Uterus (tissue), 2 donors: ENCODE measurements around the gene PIP5K1C.

Experiments
- POLR2A ChIP-seq, 2 donors: fragments of 450-650 bp; IDR thresholded peaks; one replicate each; pipeline ENCODE4 v1.6.1; 2016; ENCODE audit warnings: antibody characterized with exemption in 2 of 2, mild to moderate bottlenecking in 1 of 2, moderate library complexity in 1 of 2
- TF ChIP-seq, protein P1 (sequence below), 4 experiments: fragments of 200-600 bp in 2 of 4; fragments of 450-650 bp in 2 of 4; sonication (generic) in 2 of 4; IDR thresholded peaks; one replicate each; pipeline ENCODE4 v1.5.1; 2016 to 2019; ENCODE audit warnings: antibody characterized with exemption in 4 of 4, mild to moderate bottlenecking in 2 of 4, moderate library complexity in 1 of 4

DNA sequence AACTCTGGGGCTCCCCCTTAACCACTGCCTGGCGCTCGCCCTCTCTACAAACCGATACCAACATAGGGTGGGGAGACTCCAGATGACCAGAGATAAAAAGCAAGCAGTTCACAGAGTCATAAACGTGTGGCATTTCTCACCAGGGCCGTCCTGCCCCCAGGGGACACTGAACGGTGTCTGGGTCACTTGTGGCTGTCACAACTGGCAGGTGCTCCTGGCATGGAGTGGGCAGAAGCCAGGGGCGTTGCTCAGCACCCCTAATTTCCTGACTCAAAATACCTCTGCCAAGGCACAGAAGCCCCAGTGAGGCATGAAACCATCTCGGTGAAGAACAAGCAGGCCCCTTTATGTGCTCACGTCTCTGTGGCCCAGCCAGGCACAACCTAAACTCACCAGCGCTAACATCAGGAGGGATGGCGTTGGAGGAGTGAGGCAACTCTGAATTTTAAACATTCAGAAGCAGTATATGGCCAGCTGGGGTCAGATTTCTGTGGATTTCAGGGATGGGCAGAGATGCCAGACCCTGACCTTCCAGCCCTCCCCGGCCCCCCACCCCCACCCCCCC lies 1.8 kb downstream of the PIP5K1C start:
- TF ChIP-seq, protein P1, sequence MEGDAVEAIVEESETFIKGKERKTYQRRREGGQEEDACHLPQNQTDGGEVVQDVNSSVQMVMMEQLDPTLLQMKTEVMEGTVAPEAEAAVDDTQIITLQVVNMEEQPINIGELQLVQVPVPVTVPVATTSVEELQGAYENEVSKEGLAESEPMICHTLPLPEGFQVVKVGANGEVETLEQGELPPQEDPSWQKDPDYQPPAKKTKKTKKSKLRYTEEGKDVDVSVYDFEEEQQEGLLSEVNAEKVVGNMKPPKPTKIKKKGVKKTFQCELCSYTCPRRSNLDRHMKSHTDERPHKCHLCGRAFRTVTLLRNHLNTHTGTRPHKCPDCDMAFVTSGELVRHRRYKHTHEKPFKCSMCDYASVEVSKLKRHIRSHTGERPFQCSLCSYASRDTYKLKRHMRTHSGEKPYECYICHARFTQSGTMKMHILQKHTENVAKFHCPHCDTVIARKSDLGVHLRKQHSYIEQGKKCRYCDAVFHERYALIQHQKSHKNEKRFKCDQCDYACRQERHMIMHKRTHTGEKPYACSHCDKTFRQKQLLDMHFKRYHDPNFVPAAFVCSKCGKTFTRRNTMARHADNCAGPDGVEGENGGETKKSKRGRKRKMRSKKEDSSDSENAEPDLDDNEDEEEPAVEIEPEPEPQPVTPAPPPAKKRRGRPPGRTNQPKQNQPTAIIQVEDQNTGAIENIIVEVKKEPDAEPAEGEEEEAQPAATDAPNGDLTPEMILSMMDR (IDR thresholded peaks at IDR 0.05): no peak
- no peak for TF ChIP-seq POLR2A (IDR thresholded peaks at IDR 0.05)
